ENCODE data around the gene DNAH10. TPM values are rescaled to one million over a fixed set of nuclear protein-coding genes. Genes with fewer than 3 reads are reported as not detected.

Gene DNAH10
- total RNA-seq, 2 experiments from 2014 or later, result 0.38 to 0.43 TPM

GRCh38 chr12:123916729-123917128, 154.6 kb downstream of the DNAH10 start:
- peaks cover 11% of the 10 kb centered on the region for H3K4me1 Mint-ChIP-seq (ENCODE audit: low read depth)
- intact Hi-C loops (cut with micrococcal nuclease), result no loop called here
- no peaks in the 10 kb centered on the region for H3K36me3 Mint-ChIP-seq (ENCODE audit: low read depth)
- ChIA-PET POLR2A (no interaction called here), CTCF (interaction anchor here (1.1 to 5.7 kb wide), 2 partner anchors 13 to 22 kb away, joined by 4 to 35 read pairs; no protein-coding TSS in a partner anchor)
- ATAC-seq, result peak; percentile 98
- peak; percentile 89 for DNase-seq
- no peak overlapping the region for H3K4me3 Mint-ChIP-seq
- no peak for TF ChIP-seq CTCF (IDR thresholded peaks at IDR 0.05)
- H3K27me3 Mint-ChIP-seq, result peaks cover 4% of the 10 kb centered on the region
- H3K9me3 Mint-ChIP-seq, result no peaks in the 10 kb centered on the region
- peak overlapping the region; percentile 19 for H3K27ac Mint-ChIP-seq

GRCh38 chr12:123917337-123917850, 155.3 kb downstream of the DNAH10 start:
- ChIA-PET POLR2A (interaction anchor here (1.5 kb wide), 1 partner anchor 10 kb away, joined by 4 read pairs; no protein-coding TSS in a partner anchor), CTCF (interaction anchor here (1.1 to 5.7 kb wide), 2 partner anchors 13 to 21 kb away, joined by 4 to 35 read pairs; no protein-coding TSS in a partner anchor)
- intact Hi-C loops (cut with micrococcal nuclease), result no loop called here
- DNase-seq (no peak), ATAC-seq (no peak)
- Mint-ChIP-seq H3K27ac (no peak overlapping the region), H3K36me3 (ENCODE audit: low read depth) (no peaks in the 10 kb centered on the region), H3K4me3 (no peak overlapping the region), H3K9me3 (no peaks in the 10 kb centered on the region), H3K27me3 (peaks cover 4% of the 10 kb centered on the region), H3K4me1 (ENCODE audit: low read depth) (peaks cover 11% of the 10 kb centered on the region)
- no peak for TF ChIP-seq CTCF (IDR thresholded peaks at IDR 0.05)

GRCh38 chr12:123919980-123920360, 157.9 kb downstream of the DNAH10 start:
- DNase-seq (no peak), ATAC-seq (no peak)
- intact Hi-C loops (cut with micrococcal nuclease), result no loop called here
- Mint-ChIP-seq H3K4me3 (no peak overlapping the region), H3K36me3 (ENCODE audit: low read depth) (no peaks in the 10 kb centered on the region), H3K9me3 (no peaks in the 10 kb centered on the region), H3K27ac (no peak overlapping the region), H3K4me1 (ENCODE audit: low read depth) (peaks cover 11% of the 10 kb centered on the region), H3K27me3 (peaks cover 4% of the 10 kb centered on the region)
- POLR2A ChIA-PET, result no interaction called here
- CTCF ChIA-PET, result no interaction called here
- TF ChIP-seq CTCF (IDR thresholded peaks at IDR 0.05), result no peak

- H3K4me3 Mint-ChIP-seq, result no peak overlapping the region
- H3K27me3 Mint-ChIP-seq, result peaks cover 4% of the 10 kb centered on the region
- intact Hi-C loops (cut with micrococcal nuclease), result no loop called here
- DNase-seq (no peak), ATAC-seq (no peak)
- ChIA-PET POLR2A (no interaction called here), CTCF (no interaction called here)
- H3K36me3 Mint-ChIP-seq (ENCODE audit: low read depth), result no peaks in the 10 kb centered on the region
- H3K27ac Mint-ChIP-seq, result no peak overlapping the region
- no peak for TF ChIP-seq CTCF (IDR thresholded peaks at IDR 0.05)
- no peaks in the 10 kb centered on the region for H3K9me3 Mint-ChIP-seq
- H3K4me1 Mint-ChIP-seq (ENCODE audit: low read depth), result no peaks in the 10 kb centered on the region
Measured at GRCh38 chr12:123923038-123923437, 160.9 kb downstream of the DNAH10 start.

- Mint-ChIP-seq H3K4me1 (ENCODE audit: low read depth) (no peaks in the 10 kb centered on the region), H3K36me3 (ENCODE audit: low read depth) (no peaks in the 10 kb centered on the region), H3K27me3 (peaks cover 4% of the 10 kb centered on the region), H3K9me3 (no peaks in the 10 kb centered on the region), H3K4me3 (no peak overlapping the region), H3K27ac (no peak overlapping the region)
- TF ChIP-seq CTCF (IDR thresholded peaks at IDR 0.05), result no peak
- ATAC-seq, result no peak
- ChIA-PET POLR2A (no interaction called here), CTCF (interaction anchor here (0.6 kb wide), 1 partner anchor 262 kb away, joined by 3 read pairs; no protein-coding TSS in a partner anchor)
- no peak for DNase-seq
- intact Hi-C loops (cut with micrococcal nuclease), result no loop called here
Measured at GRCh38 chr12:123923927-123924326, 161.8 kb downstream of the DNAH10 start.

Measured in activated CD8-positive, alpha-beta T cell treated with anti-CD3 and anti-CD28 coated beads for 36 hours (primary cell).